ENCODE data around the gene FUT2. TPM values are rescaled to one million over a fixed set of nuclear protein-coding genes. Genes with fewer than 3 reads are reported as not detected.

Gene FUT2
- total and polyA plus RNA-seq, 2 of the 13 experiments (the other 11 are each of a cell fraction or from before 2014, with no cell fraction given) = 0.07 TPM; not detected in 1

DNA sequence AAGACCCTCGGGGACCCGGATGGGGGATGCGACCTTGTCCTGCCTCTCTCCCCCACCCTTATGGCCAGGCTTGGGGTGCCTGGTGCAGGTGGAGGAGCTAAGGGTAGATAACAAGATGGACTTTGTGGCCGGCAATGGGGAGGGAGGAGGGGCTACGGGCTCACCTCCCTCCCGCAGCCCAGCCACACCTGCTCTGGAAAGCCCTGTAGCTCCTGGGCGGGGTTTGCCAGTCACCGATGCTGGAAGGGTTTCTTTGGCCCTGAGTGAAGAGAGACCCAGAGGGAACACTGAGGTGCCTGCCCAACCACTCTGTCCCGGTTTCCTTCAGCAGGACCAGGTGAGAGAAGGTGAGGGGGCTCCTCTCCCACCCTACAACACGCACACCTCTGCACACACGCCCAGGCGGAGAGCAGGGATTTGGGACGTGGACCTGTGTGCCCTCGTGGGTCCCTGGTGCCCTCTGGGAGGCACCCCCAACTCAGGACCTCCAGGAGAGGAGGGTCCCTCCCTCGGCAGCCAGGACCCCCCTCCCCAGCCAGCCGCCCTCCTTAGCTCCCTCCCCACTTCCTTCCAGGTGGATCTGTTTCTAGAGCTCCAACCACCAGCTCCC is at the start of gene FUT2 (continued):
- TF ChIP-seq, protein P1, sequence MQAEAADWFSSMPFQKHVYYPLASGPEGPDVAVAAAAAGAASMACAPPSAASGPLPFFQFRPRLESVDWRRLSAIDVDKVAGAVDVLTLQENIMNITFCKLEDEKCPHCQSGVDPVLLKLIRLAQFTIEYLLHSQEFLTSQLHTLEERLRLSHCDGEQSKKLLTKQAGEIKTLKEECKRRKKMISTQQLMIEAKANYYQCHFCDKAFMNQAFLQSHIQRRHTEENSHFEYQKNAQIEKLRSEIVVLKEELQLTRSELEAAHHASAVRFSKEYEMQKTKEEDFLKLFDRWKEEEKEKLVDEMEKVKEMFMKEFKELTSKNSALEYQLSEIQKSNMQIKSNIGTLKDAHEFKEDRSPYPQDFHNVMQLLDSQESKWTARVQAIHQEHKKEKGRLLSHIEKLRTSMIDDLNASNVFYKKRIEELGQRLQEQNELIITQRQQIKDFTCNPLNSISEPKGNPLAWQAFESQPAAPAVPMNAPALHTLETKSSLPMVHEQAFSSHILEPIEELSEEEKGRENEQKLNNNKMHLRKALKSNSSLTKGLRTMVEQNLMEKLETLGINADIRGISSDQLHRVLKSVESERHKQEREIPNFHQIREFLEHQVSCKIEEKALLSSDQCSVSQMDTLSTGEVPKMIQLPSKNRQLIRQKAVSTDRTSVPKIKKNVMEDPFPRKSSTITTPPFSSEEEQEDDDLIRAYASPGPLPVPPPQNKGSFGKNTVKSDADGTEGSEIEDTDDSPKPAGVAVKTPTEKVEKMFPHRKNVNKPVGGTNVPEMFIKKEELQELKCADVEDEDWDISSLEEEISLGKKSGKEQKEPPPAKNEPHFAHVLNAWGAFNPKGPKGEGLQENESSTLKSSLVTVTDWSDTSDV (CRISPR knock-in tag; IDR thresholded peaks at IDR 0.05) = no peak
- TF ChIP-seq SIX1 (CRISPR knock-in tag; IDR thresholded peaks at IDR 0.05; ENCODE audit: borderline replicate concordance) = no peak
- 0 out of 2 replicates have a peak, but pooled peaks have one; percentile 15 for TF ChIP-seq ZNF263 (CRISPR knock-in tag; IDR thresholded peaks at IDR 0.05)
- TF ChIP-seq HOXA5 (CRISPR knock-in tag; IDR thresholded peaks at IDR 0.05) = no peak
- TF ChIP-seq MXD3 (CRISPR knock-in tag; IDR thresholded peaks at IDR 0.05) = 0 out of 2 replicates have a peak, but pooled peaks have one; percentile 39
- TF ChIP-seq ATF6 (CRISPR knock-in tag; conservative IDR thresholded peaks at IDR 0.05) = no peak
- no peak for TF ChIP-seq GTF3A (CRISPR knock-in tag; conservative IDR thresholded peaks at IDR 0.05)
- no peak for TF ChIP-seq ZNF549 (CRISPR knock-in tag; IDR thresholded peaks at IDR 0.05)
- no peak for TF ChIP-seq ZNF660 (CRISPR knock-in tag; IDR thresholded peaks at IDR 0.05; ENCODE audit: borderline replicate concordance, low read depth)
- TF ChIP-seq ZNF362 (CRISPR knock-in tag; IDR thresholded peaks at IDR 0.05; ENCODE audit: borderline replicate concordance) = no peak
- TF ChIP-seq, protein P2, sequence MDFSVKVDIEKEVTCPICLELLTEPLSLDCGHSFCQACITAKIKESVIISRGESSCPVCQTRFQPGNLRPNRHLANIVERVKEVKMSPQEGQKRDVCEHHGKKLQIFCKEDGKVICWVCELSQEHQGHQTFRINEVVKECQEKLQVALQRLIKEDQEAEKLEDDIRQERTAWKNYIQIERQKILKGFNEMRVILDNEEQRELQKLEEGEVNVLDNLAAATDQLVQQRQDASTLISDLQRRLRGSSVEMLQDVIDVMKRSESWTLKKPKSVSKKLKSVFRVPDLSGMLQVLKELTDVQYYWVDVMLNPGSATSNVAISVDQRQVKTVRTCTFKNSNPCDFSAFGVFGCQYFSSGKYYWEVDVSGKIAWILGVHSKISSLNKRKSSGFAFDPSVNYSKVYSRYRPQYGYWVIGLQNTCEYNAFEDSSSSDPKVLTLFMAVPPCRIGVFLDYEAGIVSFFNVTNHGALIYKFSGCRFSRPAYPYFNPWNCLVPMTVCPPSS (IDR thresholded peaks at IDR 0.05) = no peak
- no peak for TF ChIP-seq LRRFIP1 (CRISPR knock-in tag; conservative IDR thresholded peaks at IDR 0.05)
- TF ChIP-seq ZNF317 (CRISPR knock-in tag; IDR thresholded peaks at IDR 0.05) = no peak
- TF ChIP-seq PRMT3 (CRISPR knock-in tag; IDR thresholded peaks at IDR 0.05; ENCODE audit: borderline replicate concordance, low read depth) = no peak
- no peak for TF ChIP-seq KLF6 (CRISPR knock-in tag; IDR thresholded peaks at IDR 0.05)
- TF ChIP-seq ZNF543 (CRISPR knock-in tag; IDR thresholded peaks at IDR 0.05) = no peak
- TF ChIP-seq, protein P3, sequence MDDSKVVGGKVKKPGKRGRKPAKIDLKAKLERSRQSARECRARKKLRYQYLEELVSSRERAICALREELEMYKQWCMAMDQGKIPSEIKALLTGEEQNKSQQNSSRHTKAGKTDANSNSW (CRISPR knock-in tag; IDR thresholded peaks at IDR 0.05; ENCODE audit: borderline replicate concordance) = no peak
- no peak for TF ChIP-seq ZNF329 (CRISPR knock-in tag; IDR thresholded peaks at IDR 0.05; ENCODE audit: low read depth)
- TF ChIP-seq ZNF775 (CRISPR knock-in tag; IDR thresholded peaks at IDR 0.05; ENCODE audit: borderline replicate concordance) = no peak
